ENCODE measurements around the gene TPP1. TPM values are rescaled to one million over a fixed set of nuclear protein-coding genes. Genes with fewer than 3 reads are reported as not detected.

Gene TPP1
- total RNA-seq, 4 donors from 2014 or later: 15.4 to 34.9 (median 27.8) TPM

DNA sequence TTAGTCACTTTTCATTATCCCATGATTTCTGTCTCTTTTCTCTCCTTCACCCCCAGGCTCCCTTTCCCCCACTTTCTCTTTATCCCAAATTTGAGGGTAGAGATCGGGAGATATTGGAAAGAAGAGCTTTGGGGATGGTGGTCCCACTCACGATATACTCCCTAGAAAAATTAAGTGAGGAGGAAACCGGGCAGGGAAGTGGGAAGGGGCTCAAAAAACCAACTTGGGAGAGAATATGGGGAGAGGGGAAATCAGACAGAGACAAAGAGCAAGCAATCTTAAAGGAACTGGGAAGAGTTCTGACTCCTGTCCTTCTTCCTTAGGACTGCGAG, 37.3 kb upstream of the TPP1 start:
- Histone ChIP-seq H3K27ac (peak overlapping the region in 1 of 4 donors; percentile 83), H3K4me1 (peaks cover 0 to 21% (median 0%) of the 10 kb centered on the region in 3 donors), H3K9me3 (no peaks in the 10 kb centered on the region), H3K36me3 (no peaks in the 10 kb centered on the region), H3K27me3 (peaks cover 0 to 51% (median 0%) of the 10 kb centered on the region in 4 donors), H3K4me3 (no peak overlapping the region)
- intact Hi-C loops (cut with DNase I): no loop called here
- 58 to 62% methylated on average over 3 to 4 of the region's 4 CpGs for WGBS, 2 donors
- no peak for DNase-seq
- TF ChIP-seq POLR2A (IDR thresholded peaks at IDR 0.05) (no peak), CTCF (IDR thresholded peaks at IDR 0.05) (no peak)

DNA sequence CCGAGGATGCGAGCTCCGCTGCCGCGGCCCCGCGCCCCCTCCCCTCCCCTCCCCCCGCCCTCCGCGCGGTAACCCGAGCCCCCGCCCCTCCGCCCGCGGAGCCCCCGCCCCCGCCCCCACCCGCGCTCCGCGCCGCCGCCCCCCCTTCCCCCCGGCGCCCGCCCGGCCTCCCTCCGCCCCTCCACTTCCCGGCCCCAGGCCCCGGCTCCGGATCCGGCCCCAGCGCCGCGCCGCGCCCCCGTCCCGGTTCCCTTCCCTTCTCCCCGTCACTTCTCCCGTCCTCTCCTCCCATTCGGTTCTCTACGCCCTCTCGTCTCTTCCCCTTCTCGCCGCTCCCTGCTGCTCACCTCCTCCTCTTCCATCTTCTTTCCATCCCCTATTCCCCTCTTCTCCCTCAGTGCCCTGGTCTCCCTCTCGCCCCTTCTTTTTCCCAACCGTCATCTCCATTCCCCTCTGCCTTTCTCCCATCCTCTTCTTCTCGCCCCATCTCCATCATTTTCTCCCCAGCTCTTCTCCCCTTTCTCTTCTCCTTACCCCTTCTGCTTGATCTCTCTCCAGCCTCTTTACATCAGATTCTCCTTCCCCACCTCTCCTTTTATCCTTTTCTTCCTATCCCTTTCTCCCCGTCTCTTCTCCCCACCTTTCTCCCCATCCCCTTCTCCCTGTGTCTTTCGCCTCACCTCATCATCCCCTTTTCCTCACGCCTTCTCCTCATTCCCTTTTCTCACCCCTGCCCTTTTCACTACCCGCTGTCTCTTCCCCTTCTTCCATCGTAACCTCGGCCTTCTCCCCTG, 36.8 kb upstream of the TPP1 start, which contains the start of gene DCHS1:
TSS of gene DCHS1 (minus strand) at position 20 of the 794 bp plus-strand sequence. CDS start 14,196 bp downstream, outside the sequence.
- DNase-seq: no peak

DNA sequence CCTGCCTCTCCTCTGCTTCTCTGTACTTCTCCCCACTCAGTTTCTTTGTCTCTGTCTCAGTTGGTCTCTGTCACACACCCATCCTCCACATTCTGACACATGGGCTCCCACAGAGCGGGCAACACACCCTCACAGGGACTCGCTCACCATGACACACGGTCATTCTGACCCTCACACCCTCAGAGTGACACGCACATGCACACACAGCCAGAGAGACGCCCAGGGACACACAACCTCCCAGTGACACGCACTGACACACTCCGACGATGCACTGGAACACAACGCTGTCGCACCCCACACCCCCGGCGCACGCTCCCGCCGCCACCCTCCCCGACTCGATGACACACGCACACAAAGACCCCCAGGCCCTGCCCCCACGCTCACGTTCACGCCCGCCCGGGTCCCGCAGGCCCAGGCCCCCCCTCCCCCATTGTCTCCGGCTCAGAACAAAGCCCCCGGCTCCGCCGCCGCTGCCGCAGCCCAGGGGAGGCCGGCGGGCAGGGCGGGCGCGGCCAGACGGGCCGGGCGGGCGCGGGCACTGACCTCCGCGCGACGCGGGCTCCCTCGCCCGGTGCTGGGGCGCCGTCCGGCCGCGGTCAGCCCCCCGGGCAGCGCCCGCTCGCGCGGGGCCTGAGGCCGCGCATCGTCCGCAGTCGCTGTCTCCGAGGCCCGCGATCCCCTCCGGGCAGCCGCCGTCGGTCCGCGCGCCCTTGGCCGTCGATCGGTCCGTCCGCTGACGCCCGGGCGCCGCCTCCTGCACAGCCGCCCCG, 36.0 kb upstream of the TPP1 start:
- no peak for DNase-seq
- no peaks in the 10 kb centered on the region for H3K36me3 ChIP-seq
- peak overlapping the region; percentile 56 to 87 (median 76) for H3K27ac ChIP-seq
- H3K27me3 ChIP-seq: peaks cover 0 to 57% (median 0%) of the 10 kb centered on the region in 4 donors
- peak overlapping the region; percentile 7 to 73 (median 50) for H3K4me3 ChIP-seq
- WGBS, 2 donors: 15 to 33% methylated on average over 1 to 8 of the region's 84 CpGs
- intact Hi-C loops (cut with DNase I): no loop called here
- no peaks in the 10 kb centered on the region for H3K9me3 ChIP-seq
- TF ChIP-seq CTCF (IDR thresholded peaks at IDR 0.05) (no peak), POLR2A (IDR thresholded peaks at IDR 0.05) (no peak)
- peaks cover 0 to 21% (median 0%) of the 10 kb centered on the region in 3 donors for H3K4me1 ChIP-seq

More for the DNA sequence above, 36.8 kb upstream of the TPP1 start, which contains the start of gene DCHS1:
- Histone ChIP-seq H3K27ac (peak within 1 kb of the TSS; percentile 56 to 87 (median 76)), H3K36me3 (no peaks in the 10 kb centered on the region), H3K27me3 (peaks cover 0 to 56% (median 0%) of the 10 kb centered on the region in 4 donors), H3K9me3 (no peaks in the 10 kb centered on the region), H3K4me1 (peaks cover 0 to 21% (median 0%) of the 10 kb centered on the region in 3 donors), H3K4me3 (peak within 1 kb of the TSS; percentile 7 to 73 (median 50))
- WGBS, 2 donors: 18 to 27% methylated on average over 16 to 23 of the region's 56 CpGs
- TF ChIP-seq CTCF (IDR thresholded peaks at IDR 0.05) (no peak), POLR2A (IDR thresholded peaks at IDR 0.05) (no peak)
- intact Hi-C loops (cut with DNase I): no loop called here

DNA sequence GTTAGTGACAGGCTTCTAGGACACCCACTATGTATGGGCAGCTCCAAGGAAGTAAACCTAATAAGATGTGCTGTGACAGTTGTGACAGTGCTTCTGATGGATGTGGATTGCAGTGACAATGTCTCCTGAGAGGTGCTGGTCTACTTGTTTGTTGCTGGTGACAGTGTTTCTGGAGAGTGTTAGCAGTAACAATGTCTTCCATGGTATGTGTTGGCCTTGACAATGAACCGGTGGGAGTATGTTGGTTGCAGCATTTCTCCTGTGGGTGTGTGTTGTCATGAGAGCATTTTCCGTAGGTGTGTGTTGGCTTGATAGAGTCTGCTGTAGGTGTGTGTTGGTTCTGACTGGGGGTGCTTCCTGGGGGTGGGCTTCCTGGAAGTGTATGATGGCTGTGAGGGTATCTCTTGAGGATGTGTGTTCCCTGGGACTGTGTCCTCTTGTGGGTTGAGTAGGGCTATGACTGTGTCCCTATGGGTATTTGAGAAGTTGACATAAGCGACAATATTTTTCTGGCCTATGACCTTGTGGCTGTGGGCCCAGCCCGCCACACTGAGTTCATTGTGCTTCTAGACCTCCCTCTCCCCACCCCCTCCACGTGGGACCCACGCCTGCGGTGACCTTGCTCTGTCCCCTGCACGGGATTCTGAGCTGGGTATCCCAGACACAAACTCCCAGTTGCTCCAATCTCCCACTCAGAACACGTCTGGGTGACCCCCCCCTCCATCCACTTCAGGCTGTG, 35.2 kb upstream of the TPP1 start:
- no peaks in the 10 kb centered on the region for H3K36me3 ChIP-seq
- intact Hi-C loops (cut with DNase I): no loop called here
- no peak for DNase-seq
- H3K4me1 ChIP-seq: peaks cover 0 to 21% (median 0%) of the 10 kb centered on the region in 3 donors
- no peaks in the 10 kb centered on the region for H3K9me3 ChIP-seq
- peaks cover 0 to 61% (median 0%) of the 10 kb centered on the region in 4 donors for H3K27me3 ChIP-seq
- TF ChIP-seq POLR2A (IDR thresholded peaks at IDR 0.05) (no peak), CTCF (IDR thresholded peaks at IDR 0.05) (no peak)
- 49 to 62% methylated on average over 6 to 7 of the region's 9 CpGs for WGBS, 2 donors
- H3K4me3 ChIP-seq: peak overlapping the region; percentile 7 to 73 (median 50)
- peak overlapping the region in 3 of 4 donors; percentile 70 to 87 (median 83) for H3K27ac ChIP-seq
